ENCODE data around the gene PPIG.
"Not testable (repeated sequence)": the region's sequence is repeated elsewhere in the genome, so short reads cannot be mapped to it uniquely, and the experiment has no call there.

Gene PPIG

DNA sequence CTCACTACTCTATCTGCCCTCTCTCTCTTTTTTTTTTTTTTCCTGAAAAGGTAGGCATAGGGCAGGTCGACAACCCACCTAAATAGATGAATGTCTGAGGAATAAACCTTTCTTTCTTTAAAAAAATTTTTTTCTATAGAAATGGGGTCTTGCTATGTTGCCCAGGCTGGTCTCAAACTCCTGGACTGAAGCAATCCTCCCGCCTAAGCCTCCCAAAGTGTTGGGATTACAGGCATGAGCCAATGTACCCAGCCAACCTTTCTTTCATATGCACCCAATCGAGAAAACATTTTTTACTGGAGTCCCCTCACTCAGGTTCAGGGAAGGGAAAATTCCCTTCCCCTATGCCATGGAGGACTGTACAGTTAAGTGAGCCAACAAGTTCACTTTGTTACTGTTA is 79.1 kb downstream of the PPIG start:
- DNase-seq (ENCODE audit: low spot score), result no peak

DNA sequence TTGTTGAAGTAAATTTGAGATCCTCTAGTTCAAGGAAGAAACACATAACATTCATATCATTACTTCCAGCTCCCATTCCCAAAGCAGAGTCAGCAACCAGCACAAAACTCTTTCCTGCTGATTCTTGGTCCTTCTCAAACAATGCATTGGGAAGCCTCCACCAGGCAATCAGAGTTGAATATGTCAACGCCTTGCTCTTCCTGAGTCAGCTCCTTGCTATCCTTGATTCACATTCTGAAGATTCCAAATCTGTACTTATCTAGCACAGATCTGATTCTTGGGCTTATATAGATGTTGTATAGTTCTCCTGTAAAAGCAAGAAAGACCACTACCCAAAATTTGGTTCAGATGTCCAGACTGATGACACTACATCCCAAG is 80.4 kb downstream of the PPIG start:
- DNase-seq (ENCODE audit: low spot score), result no peak

DNA sequence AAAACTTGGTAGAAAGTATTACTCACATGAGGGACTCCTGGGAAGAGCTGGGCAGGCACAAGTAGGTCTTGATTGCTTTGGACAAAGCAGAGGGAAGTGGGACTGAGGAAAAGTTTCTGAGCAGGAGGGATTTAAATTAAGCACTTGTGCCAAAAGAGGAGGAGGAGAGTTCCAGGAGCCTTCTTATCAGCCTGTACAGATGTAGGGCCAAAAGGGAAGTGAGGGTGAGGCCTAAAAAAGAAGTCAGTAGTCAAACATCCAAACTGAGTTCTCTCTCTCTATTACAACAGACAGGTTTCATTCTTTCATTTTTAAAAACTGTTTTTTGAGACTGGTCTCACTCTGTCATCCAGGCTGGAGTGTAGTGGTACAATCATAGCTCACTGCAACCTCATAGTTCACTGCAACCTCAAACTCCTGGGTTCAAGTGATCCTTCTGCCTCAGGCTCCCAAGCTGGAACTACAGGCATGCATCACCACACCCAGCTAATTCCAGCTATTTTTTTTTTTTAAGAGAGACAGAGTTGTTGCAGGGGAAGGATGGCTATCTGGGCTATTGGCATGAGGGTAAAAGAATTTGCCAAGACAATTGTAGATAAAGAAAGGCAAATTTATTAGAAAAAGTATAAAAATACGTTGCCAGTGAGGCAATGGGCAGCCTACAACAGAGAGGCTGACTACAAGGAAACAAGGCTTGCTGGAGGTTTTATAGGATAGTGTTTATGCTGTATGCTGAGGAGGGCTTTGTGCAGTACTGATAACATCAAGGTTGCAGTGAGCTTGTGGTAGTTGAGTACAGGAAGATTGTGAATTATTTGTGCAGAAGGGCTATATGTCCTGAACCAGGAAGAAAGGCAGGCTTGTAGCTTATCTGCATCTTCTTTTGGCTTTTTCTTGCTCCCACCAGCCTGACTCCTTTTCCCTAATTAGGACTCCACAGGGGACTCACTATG is 81.1 kb downstream of the PPIG start:
- DNase-seq (ENCODE audit: low spot score), result no peak

DNA sequence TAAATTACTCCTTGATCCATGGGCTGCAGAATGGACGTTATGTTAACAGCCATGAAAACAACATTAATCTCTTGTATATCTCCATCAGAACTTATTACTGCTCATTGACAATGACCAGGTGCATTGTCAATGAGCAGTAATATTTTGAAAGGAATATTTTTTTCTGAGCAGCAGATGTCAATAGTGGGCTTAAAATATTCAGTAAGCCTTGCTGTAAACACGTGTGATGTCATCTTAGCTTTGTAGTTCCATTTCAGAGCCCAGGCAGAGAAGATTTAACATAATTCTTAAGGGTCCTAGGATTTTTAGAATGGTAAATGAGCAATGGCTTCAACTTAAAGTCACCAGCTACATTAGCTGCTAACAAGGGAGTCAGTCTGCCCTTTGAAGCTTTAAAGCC is 83.4 kb downstream of the PPIG start:
- DNase-seq (ENCODE audit: low spot score), result no peak

DNA sequence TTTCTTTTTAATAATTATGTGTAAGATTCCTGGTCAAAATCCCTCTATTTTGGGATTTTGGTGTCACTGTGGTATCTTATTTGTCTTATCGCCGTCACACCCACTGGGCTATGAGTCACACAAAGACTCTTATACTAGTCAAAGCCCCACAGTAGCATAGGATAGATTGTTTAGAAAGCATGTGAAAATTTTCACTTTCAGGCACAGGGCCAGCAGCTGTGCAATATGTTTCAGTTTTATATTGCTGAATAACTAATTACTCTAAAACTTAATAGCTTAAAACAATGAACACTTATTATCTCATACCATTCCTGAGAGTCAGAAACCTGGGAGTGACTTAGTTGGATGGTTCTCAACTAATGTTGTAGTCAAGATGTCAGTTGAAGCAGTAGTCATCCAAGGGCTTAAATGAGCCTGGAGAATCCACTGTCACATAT is 86.1 kb downstream of the PPIG start:
- no peak for DNase-seq (ENCODE audit: low spot score)

DNA sequence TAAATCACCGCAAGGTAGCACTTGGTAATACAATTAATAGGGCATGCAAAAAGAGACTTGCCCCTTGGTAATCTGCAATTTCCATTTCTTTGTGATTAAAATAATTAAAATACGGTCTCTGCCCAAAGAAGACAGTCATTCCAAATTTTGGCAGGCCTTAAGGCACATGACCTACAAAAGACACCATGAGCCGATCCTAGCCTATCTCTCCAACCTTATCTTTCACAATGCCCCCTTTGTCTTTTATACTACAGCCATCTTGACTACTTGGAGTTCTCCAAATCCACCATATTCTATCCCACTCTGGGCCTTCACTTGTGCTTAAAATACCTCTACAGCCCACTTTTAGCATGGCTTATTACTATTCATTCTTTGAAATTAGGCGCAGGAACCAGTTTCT is 86.8 kb downstream of the PPIG start:
- DNase-seq (ENCODE audit: low spot score), result no peak

DNA sequence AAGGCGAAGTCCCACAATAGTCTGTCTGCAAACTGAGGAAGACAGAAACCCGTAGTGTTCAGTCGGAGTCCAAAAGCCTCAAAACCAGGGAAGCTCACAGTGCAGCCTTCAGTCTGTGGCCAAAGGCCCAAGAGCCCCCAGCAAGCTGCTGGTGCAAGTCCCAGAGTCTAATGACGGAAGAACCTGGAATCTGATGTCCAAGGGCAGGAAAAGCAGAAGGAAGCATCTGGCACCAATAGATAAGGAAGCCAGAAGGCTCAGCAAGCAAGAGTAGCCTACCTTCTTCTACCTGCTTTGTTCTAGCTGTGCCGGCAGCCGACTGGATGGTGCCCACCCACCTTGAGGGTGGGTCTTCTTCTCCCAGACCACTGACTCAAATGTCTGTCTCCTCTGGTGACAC is 88.3 kb downstream of the PPIG start:
- no peak for DNase-seq (ENCODE audit: low spot score)

DNA sequence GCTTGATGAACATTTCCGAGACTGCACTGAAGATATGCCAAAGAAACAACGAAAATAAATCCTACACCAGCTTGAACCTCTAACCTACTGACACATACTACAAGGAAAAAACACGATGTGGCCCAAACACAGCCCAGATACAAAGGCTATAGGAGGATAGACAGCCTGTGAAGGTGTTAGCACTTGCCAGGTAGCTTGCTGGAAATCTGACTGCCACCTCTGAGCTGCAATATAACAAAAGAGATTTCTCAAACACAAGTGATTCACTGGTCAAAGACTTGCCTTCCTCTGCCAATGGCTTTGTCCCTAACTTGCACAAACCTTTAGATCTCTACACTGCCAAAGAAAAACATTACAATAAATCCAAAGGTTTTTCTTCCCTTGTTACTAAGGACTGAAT is 89.0 kb downstream of the PPIG start:
- DNase-seq (ENCODE audit: low spot score), result no peak

DNA sequence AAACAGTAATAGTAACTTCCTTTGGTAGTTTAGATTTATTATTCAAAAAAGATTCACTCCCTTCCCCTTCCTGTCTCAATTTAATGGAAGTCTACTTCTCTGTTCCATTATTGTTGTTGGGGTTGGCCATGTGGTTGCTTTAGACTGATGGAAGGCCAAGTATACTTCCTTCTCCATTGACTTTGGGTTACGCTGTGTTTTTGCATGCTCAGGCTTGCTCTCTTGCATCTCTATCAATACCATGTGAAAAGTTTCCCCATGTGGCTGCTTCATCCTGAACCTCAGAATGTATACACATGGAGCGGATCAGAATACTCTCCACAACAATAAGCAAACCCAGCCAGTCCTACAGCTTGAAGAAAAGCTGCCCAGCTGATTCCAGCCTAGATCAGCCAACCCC is 89.8 kb downstream of the PPIG start:
- no peak for DNase-seq (ENCODE audit: low spot score)

DNA sequence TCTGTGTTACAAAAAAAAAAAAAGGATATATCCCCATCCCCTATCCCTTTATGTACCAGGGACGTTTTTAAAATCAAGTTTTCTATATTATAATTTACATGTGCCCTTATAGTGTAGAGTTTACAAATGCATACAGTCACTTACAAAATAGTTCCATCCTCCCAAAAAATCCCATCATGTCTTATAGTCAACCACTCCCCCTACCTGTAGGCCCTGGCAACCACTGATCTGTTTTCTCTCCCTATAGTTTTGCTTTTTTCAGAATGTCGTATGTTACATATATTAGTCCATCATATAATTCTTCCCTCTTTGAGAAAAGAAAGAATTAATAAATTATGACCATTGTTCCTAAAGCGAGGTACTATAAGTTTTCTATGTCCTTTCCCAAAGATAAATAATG is 92.2 kb downstream of the PPIG start:
- DNase-seq (ENCODE audit: low spot score), result no peak

DNA sequence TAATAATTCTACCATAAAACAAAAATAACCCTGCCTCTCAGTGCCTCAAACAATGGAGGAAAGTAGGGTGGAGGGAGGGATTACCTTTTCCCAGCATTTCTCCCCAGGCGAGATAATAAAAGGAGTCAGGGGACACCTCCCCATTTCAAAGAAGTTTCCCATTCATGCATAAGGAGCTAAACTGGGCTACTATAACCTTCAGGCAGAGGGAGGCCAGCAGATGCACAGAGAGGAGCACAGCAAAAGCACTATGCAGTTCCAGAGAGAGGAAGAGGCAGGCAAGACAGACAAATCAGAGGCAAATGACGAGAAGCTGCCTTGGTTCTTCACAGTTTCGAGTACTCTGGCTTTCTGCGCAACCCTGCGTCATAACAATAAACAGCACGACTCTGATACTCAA is 92.7 kb downstream of the PPIG start:
- no peak for DNase-seq (ENCODE audit: low spot score)

DNA sequence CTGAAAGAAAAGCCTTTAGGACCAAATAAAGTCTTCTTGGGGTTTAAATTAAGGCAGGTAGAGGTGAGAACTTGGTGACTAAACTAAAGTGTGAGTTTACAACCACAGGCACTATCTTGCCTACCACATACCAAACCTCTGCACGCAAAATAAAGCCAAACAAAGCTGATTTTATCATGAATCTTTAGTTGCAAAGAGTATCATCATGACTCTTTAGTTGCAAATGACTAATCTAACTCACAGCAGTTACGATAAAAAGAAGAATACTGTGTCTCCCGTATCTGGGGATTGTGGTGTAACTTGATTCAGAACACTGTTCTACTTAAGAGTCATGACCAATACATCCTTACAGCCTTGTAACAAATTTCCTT is 98.9 kb downstream of the PPIG start:
- no peak for DNase-seq (ENCODE audit: low spot score)

DNA sequence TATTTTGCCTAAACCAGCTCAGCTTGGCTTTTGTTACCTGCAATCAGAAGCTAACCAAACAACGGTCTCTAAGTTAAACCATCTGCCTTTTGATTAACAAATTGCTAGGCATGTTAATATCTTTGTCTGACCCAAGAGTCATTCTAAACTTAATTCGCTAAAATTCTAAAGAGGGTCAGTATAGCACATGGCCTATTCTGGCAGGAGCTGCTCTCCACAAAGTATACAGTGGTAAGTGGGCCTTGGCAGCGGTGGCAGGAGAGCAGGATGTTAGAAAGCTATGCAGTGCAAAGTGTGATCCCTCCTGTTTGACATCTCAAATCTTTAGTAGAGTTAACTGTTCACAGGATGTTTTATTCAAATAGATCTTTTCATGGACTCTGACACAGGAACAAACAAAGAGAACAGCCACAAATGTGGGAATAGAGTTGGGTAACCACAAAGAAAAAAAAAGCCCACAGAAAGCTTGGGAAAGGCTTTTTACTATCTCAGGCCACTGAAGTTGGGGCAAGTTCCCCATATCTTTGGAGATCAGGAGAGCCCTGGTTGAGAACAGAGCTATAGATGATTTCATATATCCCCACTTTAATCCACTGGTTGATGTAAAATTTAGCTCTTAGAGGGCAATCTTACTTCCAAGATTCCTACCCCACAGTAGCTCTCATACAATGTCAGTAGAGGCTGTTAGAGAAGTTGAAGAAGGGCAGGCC is 99.4 kb downstream of the PPIG start:
- DNase-seq (ENCODE audit: low spot score), result no peak

DNA sequence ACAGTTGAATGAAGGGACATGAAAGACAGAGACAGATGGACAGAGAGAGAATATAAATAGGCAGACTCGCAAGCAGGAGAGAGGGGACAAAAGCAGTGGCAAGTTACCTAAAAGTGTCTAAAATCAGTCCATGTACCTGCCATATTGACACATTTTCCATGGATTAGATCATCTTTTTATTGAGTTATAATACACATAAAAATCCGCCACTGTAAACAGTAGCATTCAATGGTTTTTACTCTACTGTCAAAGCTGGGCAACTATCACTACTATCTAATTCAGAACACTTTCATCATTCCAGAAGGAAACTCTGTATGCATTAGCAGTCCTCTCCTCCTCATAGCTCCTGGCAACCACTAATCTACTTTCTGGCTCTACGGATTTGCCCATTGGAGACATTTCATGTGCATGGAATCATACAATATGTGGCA is 100.0 kb downstream of the PPIG start:
- DNase-seq (ENCODE audit: low spot score), result no peak

DNA sequence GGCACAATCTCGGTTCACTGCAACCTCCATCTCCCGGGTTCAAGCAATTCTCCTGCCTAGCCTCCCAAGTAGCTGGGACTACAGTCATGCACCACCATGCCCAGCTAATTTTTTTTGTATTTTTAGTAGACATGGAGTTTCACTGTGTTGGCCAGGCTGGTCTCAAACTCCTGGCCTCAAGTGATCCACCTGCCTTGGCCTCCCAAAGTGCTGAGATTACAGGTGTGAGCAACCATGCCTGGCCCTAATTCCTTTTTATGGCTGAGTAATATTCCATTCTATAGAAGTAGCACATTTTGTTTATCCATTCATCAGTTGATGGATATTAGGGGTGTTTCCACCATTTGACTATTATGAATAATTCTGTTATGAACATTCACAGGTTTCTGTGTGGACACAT is 100.6 kb downstream of the PPIG start:
- DNase-seq (ENCODE audit: low spot score), result not testable (repeated sequence)

DNA sequence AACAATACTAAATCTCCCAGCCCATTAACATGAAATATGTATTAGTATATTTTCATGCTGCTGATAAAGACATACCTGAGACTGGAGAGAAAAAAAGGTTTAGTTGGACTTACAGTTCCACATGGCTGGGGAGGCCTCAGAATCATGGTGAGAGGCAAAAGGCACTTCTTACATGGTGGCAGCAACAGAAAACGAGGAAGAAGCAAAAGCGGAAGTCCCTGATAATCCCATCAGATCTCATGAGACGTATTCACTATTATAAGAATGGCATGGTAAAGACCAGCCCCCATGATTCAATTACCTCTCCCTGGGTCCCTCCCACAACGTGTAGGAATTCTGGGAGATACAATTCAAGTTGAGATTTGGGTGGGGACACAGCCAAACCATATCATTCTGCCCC is 102.7 kb downstream of the PPIG start:
- DNase-seq (ENCODE audit: low spot score), result not testable (repeated sequence)

DNA sequence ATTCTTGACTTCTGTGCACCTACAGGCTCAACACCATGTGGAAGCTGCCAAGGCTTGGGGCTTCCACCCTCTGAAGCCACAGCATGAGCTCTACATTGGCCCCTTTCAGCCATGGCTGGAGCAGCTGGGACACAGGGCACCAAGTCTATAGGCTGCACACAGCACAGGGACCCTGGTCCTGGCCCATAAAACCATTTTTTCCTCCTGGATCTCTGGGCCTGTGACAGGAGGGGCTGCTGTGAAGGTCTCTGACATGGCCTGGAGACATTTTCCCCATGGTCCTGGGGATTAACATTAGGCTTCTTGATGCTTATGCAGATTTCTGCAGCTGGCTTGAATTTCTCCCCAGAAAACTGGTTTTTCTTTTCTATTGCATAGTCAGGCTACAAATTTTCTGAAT is 103.8 kb downstream of the PPIG start:
- DNase-seq (ENCODE audit: low spot score), result not testable (repeated sequence)

DNA sequence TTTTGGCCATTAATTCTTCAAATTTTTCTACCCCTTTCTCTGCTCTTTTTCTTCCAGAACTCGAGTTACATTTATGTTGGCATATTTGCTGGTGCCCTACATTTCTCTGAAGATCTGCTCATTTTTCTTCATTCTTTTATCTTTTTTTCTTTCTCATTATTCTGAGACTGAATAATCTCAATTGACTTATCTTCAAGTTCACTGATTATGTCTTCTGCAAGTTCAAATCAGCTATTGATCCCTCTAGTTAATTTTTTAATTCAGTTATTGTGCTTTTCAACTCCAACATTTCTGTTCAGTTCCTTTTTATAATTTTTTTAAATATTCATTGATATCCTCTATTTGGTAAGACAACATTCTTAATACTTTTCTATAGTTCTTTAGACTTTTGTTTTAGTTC is 106.8 kb downstream of the PPIG start:
- DNase-seq (ENCODE audit: low spot score), result no peak
